GM12892 (cell line): Measurements from ENCODE around the gene RITA1.

Experiments used
- POLR2A ChIP-seq: IDR thresholded peaks from 2 replicates; pipeline ENCODE4 v1.6.1; 2011; ENCODE audit warnings: low read depth, low read length, control low read depth
- POLR2AphosphoS5 ChIP-seq: IDR thresholded peaks from 2 replicates; pipeline ENCODE4 v1.6.1; 2011; ENCODE audit warnings: low read depth, low read length, control low read depth
- TAF1 ChIP-seq: IDR thresholded peaks from 2 replicates; pipeline ENCODE4 v1.6.1; 2011; ENCODE audit warnings: low read depth, mild to moderate bottlenecking, control low read depth, low read length, borderline replicate concordance

GRCh38 chr12:113239288-113239771, 53.8 kb downstream of the RITA1 start:
- no peak for TF ChIP-seq POLR2A
- no peak for TF ChIP-seq TAF1
- no peak for TF ChIP-seq POLR2AphosphoS5
